Smooth muscle cell (in vitro differentiated cells): ENCODE results near the gene ATP6V0E2. TPM values are rescaled to one million over a fixed set of nuclear protein-coding genes. Genes with fewer than 3 reads are reported as not detected.

ENCODE experiments used
- DNase-seq: peaks from one replicate; lab custom pipeline; 2025; ENCODE audit not compliant: unreplicated experiment; lab: John Stamatoyannopoulos, UW
- H2AFZ ChIP-seq: fragments of 200-600 bp; sonication (generic); 2 replicates; pipeline ENCODE4 v1.6.0; 2016; ENCODE audit warnings: antibody characterized with exemption, low read depth, mild to moderate bottlenecking
- H3F3A ChIP-seq: fragments of 200-600 bp; sonication (generic); 2 replicates; pipeline ENCODE4 v1.6.0; 2017; ENCODE audit warnings: antibody characterized with exemption, low read depth
- H3K27ac ChIP-seq: fragments of 200-600 bp; sonication (generic); 2 replicates; pipeline ENCODE4 v1.5.1; 2016; ENCODE audit warnings: low read depth, mild to moderate bottlenecking
- H3K27me3 ChIP-seq: fragments of 200-600 bp; sonication (generic); 2 replicates; pipeline ENCODE4 v1.6.1; 2016; ENCODE audit warnings: low read depth, mild to moderate bottlenecking
- H3K36me3 ChIP-seq: fragments of 200-600 bp; sonication (generic); 2 replicates; pipeline ENCODE4 v1.5.1; 2016; ENCODE audit warnings: low read depth
- H3K4me1 ChIP-seq: fragments of 200-600 bp; sonication (generic); 2 replicates; pipeline ENCODE4 v1.5.1; 2016; ENCODE audit warnings: low read depth
- H3K4me2 ChIP-seq: fragments of 200-600 bp; sonication (generic); 2 replicates; pipeline ENCODE4 v1.6.0; 2016; ENCODE audit warnings: mild to moderate bottlenecking
- H3K4me3 ChIP-seq: fragments of 200-600 bp; sonication (generic); 2 replicates; pipeline ENCODE4 v1.5.1; 2016; ENCODE audit warnings: mild to moderate bottlenecking
- H3K79me2 ChIP-seq: fragments of 200-600 bp; sonication (generic); 2 replicates; pipeline ENCODE4 v1.6.0; 2016; ENCODE audit warnings: low read depth, mild to moderate bottlenecking
- H3K9ac ChIP-seq: fragments of 200-600 bp; sonication (generic); 2 replicates; pipeline ENCODE4 v1.6.0; 2016; ENCODE audit warnings: low read depth
- H3K9me3 ChIP-seq: fragments of 200-600 bp; sonication (generic); replicated peaks from 2 replicates; pipeline ENCODE4 v1.5.1; 2016; ENCODE audit warnings: low read depth
- H4K20me1 ChIP-seq: fragments of 200-600 bp; sonication (generic); 2 replicates; pipeline ENCODE4 v1.6.0; 2016; ENCODE audit warnings: low read depth
- CTCF ChIP-seq: fragments of 200-600 bp; sonication (generic); IDR thresholded peaks from 2 replicates; pipeline ENCODE4 v1.5.1; 2017; ENCODE audit warnings: borderline replicate concordance, mild to moderate bottlenecking, antibody characterized with exemption; ENCODE audit not compliant: insufficient read depth, poor library complexity, severe bottlenecking
- WGBS: methylation state at CpG from one replicate; pipeline ENCODE4 v1.1.7; 2016; ENCODE audit warnings: low lambda C conversion rate; 5-methylcytosine and 5-hydroxymethylcytosine counted together
- polyA plus RNA-seq: library from polyadenylated mRNA; unstranded; fragments of >200 nt; fragmentation: Nextera tagmentation; extraction: Ambion mirVana; gene quantifications from 2 replicates; pipeline ENCODE4 v1.2.1, GENCODE V29; 2016
- total RNA-seq: library from RNA; depleted of rRNA; stranded (reverse); fragments of >200 nt; gene quantifications from 2 replicates; pipeline ENCODE4 v1.2.3, GENCODE V29; 2014

The ATP6V0E2 gene
- total and polyA plus RNA-seq, 2 experiments from 2014 or later, result 4.6 TPM

GRCh38 chr7:149865437-149865836 is 8.3 kb upstream of the ATP6V0E2 start:
- Histone ChIP-seq H3K27me3 (no peaks in the 10 kb centered on the region), H3K27ac (no peak overlapping the region), H4K20me1 (no peaks in the 10 kb centered on the region), H3K4me2 (no peak overlapping the region), H3K9ac (no peak overlapping the region), H2AFZ (no peak overlapping the region), H3K79me2 (no peaks in the 10 kb centered on the region), H3K4me1 (no peaks in the 10 kb centered on the region), H3K4me3 (no peak overlapping the region), H3K36me3 (no peaks in the 10 kb centered on the region), H3K9me3 (no peaks in the 10 kb centered on the region), H3F3A (no peaks in the 10 kb centered on the region)
- TF ChIP-seq CTCF, result no peak
- no peak for DNase-seq
- WGBS, result 90% methylated on average over 6 of the region's 7 CpGs

- no peaks in the 10 kb centered on the region for H3K79me2 ChIP-seq
- 94% methylated on average over 16 of the region's 16 CpGs for WGBS
- H2AFZ ChIP-seq, result no peak overlapping the region
Observed at GRCh38 chr7:149866139-149866778, 7.5 kb upstream of the ATP6V0E2 start.

GRCh38 chr7:149866779-149867447 is 6.9 kb upstream of the ATP6V0E2 start:
- Histone ChIP-seq H3K27me3 (no peaks in the 10 kb centered on the region), H3K4me3 (no peak overlapping the region), H3K27ac (no peak overlapping the region), H3K79me2 (no peaks in the 10 kb centered on the region), H3K4me2 (no peak overlapping the region), H3K4me1 (no peaks in the 10 kb centered on the region), H4K20me1 (no peaks in the 10 kb centered on the region), H3K9ac (no peak overlapping the region), H3K36me3 (no peaks in the 10 kb centered on the region), H2AFZ (no peak overlapping the region), H3K9me3 (no peaks in the 10 kb centered on the region), H3F3A (no peaks in the 10 kb centered on the region)
- WGBS, result 91% methylated on average over 11 of the region's 11 CpGs
- no peak for DNase-seq
- no peak for TF ChIP-seq CTCF

More at GRCh38 chr7:149866139-149866778, 7.5 kb upstream of the ATP6V0E2 start:
- Histone ChIP-seq H4K20me1 (no peaks in the 10 kb centered on the region), H3K36me3 (no peaks in the 10 kb centered on the region), H3K27ac (no peak overlapping the region), H3K4me1 (no peaks in the 10 kb centered on the region), H3K9ac (no peak overlapping the region), H3K9me3 (no peaks in the 10 kb centered on the region), H3F3A (no peaks in the 10 kb centered on the region), H3K4me2 (no peak overlapping the region), H3K4me3 (no peak overlapping the region), H3K27me3 (no peaks in the 10 kb centered on the region)
- TF ChIP-seq CTCF, result no peak
- DNase-seq, result no peak
